H1 (cell line): ENCODE data around the gene WRAP73. TPM values are rescaled to one million over a fixed set of nuclear protein-coding genes. Genes with fewer than 3 reads are reported as not detected.

Experiments
- CTCF ChIA-PET: fragments of 300-600 bp; sonication (Branson Sonifier 250); formaldehyde crosslinking; loops from one replicate; lab custom pipeline; 2021; ENCODE audit not compliant: partially characterized antibody; lab: Charles Lee
- POLR2A ChIA-PET: fragments of 300-600 bp; sonication (Branson Sonifier 250); formaldehyde crosslinking; loops from one replicate; lab custom pipeline; 2021; ENCODE audit warnings: inconsistent platforms; ENCODE audit not compliant: partially characterized antibody; lab: Charles Lee
- DNase-seq, 2 experiments: peaks; one replicate each; pipeline versions ENCODE4 v3.0.0 to v3.0.0-alpha.2; 2010 to 2022; ENCODE audit warnings: low spot score in 2 of 2, low read depth in 1 of 2, mixed read lengths in 1 of 2
- FAIRE-seq: peaks from 2 replicates; lab custom pipeline; 2011; peaks lifted over from hg19 to GRCh38; lab: Jason Lieb, UNC
- H2AFZ ChIP-seq: 2 replicates; pipeline ENCODE4 v1.8.1; 2012; ENCODE audit warnings: low read length, inconsistent platforms
- H2AK5ac ChIP-seq: 2 replicates; pipeline ENCODE4 v1.6.1; 2013; ENCODE audit warnings: low read depth, low read length
- H2BK120ac ChIP-seq: replicated peaks from 2 replicates; pipeline ENCODE3; 2013; ENCODE audit warnings: low read depth, low read length, inconsistent platforms
- H2BK12ac ChIP-seq: 2 replicates; pipeline ENCODE4 v1.6.1; 2013; ENCODE audit warnings: low read depth, low read length
- H2BK15ac ChIP-seq: 2 replicates; pipeline ENCODE4 v1.6.1; 2013; ENCODE audit warnings: low read length
- H2BK20ac ChIP-seq: 2 replicates; pipeline ENCODE4 v1.6.1; 2013; ENCODE audit warnings: low read length
- H2BK5ac ChIP-seq: 2 replicates; pipeline ENCODE4 v1.6.1; 2013; ENCODE audit warnings: low read depth, low read length
- H3K14ac ChIP-seq: 2 replicates; pipeline ENCODE4 v1.6.1; 2013; ENCODE audit warnings: inconsistent platforms; ENCODE audit not compliant: insufficient read length
- H3K18ac ChIP-seq: 2 replicates; pipeline ENCODE4 v1.6.1; 2013; ENCODE audit warnings: low read length; ENCODE audit errors: extremely low read depth
- H3K23ac ChIP-seq: 2 replicates; pipeline ENCODE4 v1.6.1; 2013; ENCODE audit warnings: inconsistent platforms; ENCODE audit not compliant: insufficient read length
- H3K23me2 ChIP-seq: 2 replicates; pipeline ENCODE4 v1.6.1; 2013; ENCODE audit warnings: low read depth, low read length
- H3K27ac ChIP-seq: 2 replicates; pipeline ENCODE4 v1.6.1; 2011; ENCODE audit warnings: low read depth, low read length, inconsistent platforms
- H3K27me3 ChIP-seq, 4 experiments: replicated peaks in 1 of 4; 1 replicate in 1 of 4; 2 replicates in 3 of 4; pipeline versions ENCODE4 v1.6.1 to v1.8.1; 2011 to 2013; ENCODE audit warnings: low read length in 3 of 4, mild to moderate bottlenecking in 3 of 4, inconsistent platforms in 2 of 4, mixed read lengths in 2 of 4, moderate library complexity in 1 of 4; ENCODE audit not compliant: control insufficient read depth in 3 of 4, insufficient read depth in 3 of 4; ENCODE audit errors: extremely low read depth in 1 of 4
- H3K36me3 ChIP-seq, 4 experiments: 2 replicates each; pipeline versions ENCODE4 v1.6.1 to v1.8.1; 2011 to 2013; ENCODE audit warnings: mild to moderate bottlenecking in 4 of 4, low read length in 3 of 4, moderate library complexity in 2 of 4, control low read depth in 1 of 4, inconsistent platforms in 1 of 4; ENCODE audit not compliant: insufficient read depth in 4 of 4, control insufficient read depth in 2 of 4
- H3K4ac ChIP-seq: replicated peaks from 2 replicates; pipeline ENCODE3; 2013; ENCODE audit warnings: low read length, low read depth, mixed read lengths, inconsistent platforms; ENCODE audit not compliant: insufficient read length
- H3K4me1 ChIP-seq, 4 experiments: replicated peaks in 1 of 4; 1 replicate in 1 of 4; 2 replicates in 3 of 4; pipeline versions ENCODE4 v1.6.1 to v1.8.1; 2011 to 2013; ENCODE audit warnings: low read length in 3 of 4, inconsistent platforms in 2 of 4, mixed read lengths in 1 of 4; ENCODE audit not compliant: insufficient read depth in 4 of 4, control insufficient read depth in 3 of 4
- H3K4me2 ChIP-seq, 2 experiments: 2 replicates each; pipeline versions ENCODE4 v1.6.1 to v1.8.1; 2011 to 2013; ENCODE audit warnings: low read depth in 2 of 2, low read length in 2 of 2, control low read depth in 1 of 2, inconsistent platforms in 1 of 2, mild to moderate bottlenecking in 1 of 2; ENCODE audit not compliant: insufficient read depth in 1 of 2
- H3K4me3 ChIP-seq, 4 experiments: fragments of 200-600, 300-600 bp in 1 of 4; sonication (generic), shearing (Covaris generic), sonication (Bioruptor Twin) in 1 of 4; 2 replicates each; pipeline versions ENCODE4 v1.5.1 to v1.8.1; 2011 to 2016; ENCODE audit warnings: low read length in 4 of 4, low read depth in 3 of 4, control low read depth in 2 of 4, inconsistent platforms in 2 of 4, mild to moderate bottlenecking in 2 of 4, mixed read lengths in 1 of 4, moderate library complexity in 1 of 4; ENCODE audit not compliant: insufficient read depth in 2 of 4; ENCODE audit errors: extremely low read depth in 1 of 4
- H3K56ac ChIP-seq: replicated peaks from 2 replicates; pipeline ENCODE3; 2013; ENCODE audit warnings: low read depth, mild to moderate bottlenecking, mixed read lengths, low read length, inconsistent platforms; ENCODE audit not compliant: insufficient read length
- H3K79me1 ChIP-seq: 2 replicates; pipeline ENCODE4 v1.6.1; 2013; ENCODE audit warnings: low read depth, low read length, control low read depth
- H3K79me2 ChIP-seq, 2 experiments: 2 replicates each; pipeline versions ENCODE4 v1.6.1 to v1.8.1; 2012 to 2013; ENCODE audit warnings: low read length in 2 of 2, mild to moderate bottlenecking in 2 of 2, inconsistent platforms in 1 of 2; ENCODE audit not compliant: insufficient read depth in 2 of 2, control insufficient read depth in 1 of 2
- H3K9ac ChIP-seq, 4 experiments: replicated peaks in 1 of 4; 1 replicate in 1 of 4; 2 replicates in 3 of 4; pipeline versions ENCODE4 v1.6.1 to v1.8.1; 2011 to 2013; ENCODE audit warnings: low read depth in 3 of 4, low read length in 3 of 4, control low read depth in 2 of 4, mild to moderate bottlenecking in 2 of 4, moderate library complexity in 2 of 4, inconsistent platforms in 1 of 4; ENCODE audit errors: extremely low read depth in 1 of 4
- H3K9me3 ChIP-seq, 2 experiments: 2 replicates each; pipeline versions ENCODE4 v1.6.1 to v1.8.1; 2012 to 2013; ENCODE audit warnings: mild to moderate bottlenecking in 2 of 2, moderate library complexity in 2 of 2, control low read depth in 1 of 2, inconsistent platforms in 1 of 2, low read depth in 1 of 2, low read length in 1 of 2, mixed read lengths in 1 of 2; ENCODE audit not compliant: insufficient read depth in 2 of 2
- H4K20me1 ChIP-seq, 2 experiments: replicated peaks in 1 of 2; 2 replicates each; pipeline versions ENCODE3 to v1.8.1; 2011 to 2013; ENCODE audit warnings: inconsistent platforms in 2 of 2, low read length in 2 of 2, mild to moderate bottlenecking in 1 of 2; ENCODE audit not compliant: insufficient read depth in 2 of 2, control insufficient read depth in 1 of 2
- H4K5ac ChIP-seq: 2 replicates; pipeline ENCODE4 v1.6.1; 2013; ENCODE audit warnings: low read length, low read depth, mixed read lengths, inconsistent platforms; ENCODE audit not compliant: insufficient read length
- H4K8ac ChIP-seq: 2 replicates; pipeline ENCODE4 v1.8.0; 2013; ENCODE audit warnings: mild to moderate bottlenecking, moderate library complexity, low read length, inconsistent platforms; ENCODE audit not compliant: insufficient read depth; ENCODE audit errors: extremely low read depth
- H4K91ac ChIP-seq: replicated peaks from 2 replicates; pipeline ENCODE3; 2013; ENCODE audit warnings: low read length, mixed read lengths, inconsistent platforms; ENCODE audit not compliant: insufficient read length
- CBX5 ChIP-seq: fragments of 300-800, 300-1000 bp; sonication (generic); IDR thresholded peaks from 2 replicates; pipeline ENCODE4 v1.7.1; 2016; ENCODE audit warnings: antibody characterized with exemption, low read length, low read depth
- CTCF ChIP-seq, 3 experiments: IDR thresholded peaks; 1 replicate in 2 of 3; 2 replicates in 1 of 3; pipeline versions ENCODE4 v1.5.1 to v1.6.1; 2011; ENCODE audit warnings: low read length in 3 of 3, mild to moderate bottlenecking in 3 of 3, inconsistent platforms in 2 of 3, low read depth in 1 of 3, moderate library complexity in 1 of 3; ENCODE audit not compliant: insufficient read depth in 1 of 3; ENCODE audit errors: control extremely low read depth in 1 of 3
- FOSL1 ChIP-seq: IDR thresholded peaks from 2 replicates; pipeline ENCODE4 v1.6.1; 2011; ENCODE audit warnings: mild to moderate bottlenecking, low read depth, low read length, moderate library complexity; ENCODE audit not compliant: insufficient read depth
- KDM5A ChIP-seq: fragments of 200-600 bp; IDR thresholded peaks from 2 replicates; pipeline ENCODE4 v1.7.1; 2012; ENCODE audit warnings: mild to moderate bottlenecking, low read length, inconsistent platforms, mixed read lengths
- MAX ChIP-seq: IDR thresholded peaks from 2 replicates; pipeline ENCODE4 v1.6.1; 2012; ENCODE audit warnings: inconsistent platforms
- WGBS, 2 experiments: shearing (Covaris generic) in 1 of 2; methylation state at CpG; one replicate each; pipeline versions ENCODE4 v1.1.6 to v1.1.7; 2013 to 2015; ENCODE audit warnings: low lambda C conversion rate in 2 of 2, mixed read lengths in 2 of 2, inconsistent platforms in 1 of 2, low coverage in 1 of 2, missing lambda C conversion rate in 1 of 2; ENCODE audit not compliant: insufficient replicate concordance in 2 of 2, insufficient coverage in 1 of 2, insufficient read length in 1 of 2; ENCODE audit errors: extremely low coverage in 1 of 2, missing lambda C conversion rate in 1 of 2; 5-methylcytosine and 5-hydroxymethylcytosine counted together
- polyA plus RNA-seq, 7 experiments: library from polyadenylated mRNA; depleted of rRNA in 3 of 7; stranded (reverse) in 5 of 7; unstranded in 2 of 7; fragments of >200 nt in 5 of 7; fragments of 200-250 nt in 2 of 7; gene quantifications; 1 replicate in 5 of 7; 2 replicates in 1 of 7; 4 replicates in 1 of 7; pipeline versions ENCODE4 v1.2.1 to v1.2.3, GENCODE V29; 2011 to 2013; ENCODE audit warnings: missing spikeins in 2 of 7, mixed read lengths in 2 of 7
- total RNA-seq: library from RNA; stranded (reverse); fragmentation: NEBNext Ultra II Directional; extraction: Animal tissue kit (Norgen Biotek cat#: 25700); gene quantifications from 2 replicates; pipeline ENCODE4 v1.2.1, GENCODE V29; 2021

WRAP73 gene
- total and polyA plus RNA-seq, 2 of the 8 experiments (the other 6 are each of a cell fraction or from before 2014, with no cell fraction given), result 30.3 to 50.7 TPM

GRCh38 chr1:3641816-3642215, 8.1 kb downstream of the WRAP73 start:
- no peak overlapping the region for H2AK5ac ChIP-seq
- no peak for FAIRE-seq
- H2BK12ac ChIP-seq, result no peak overlapping the region
- peaks cover 0 to 12% (median 12%) of the 10 kb centered on the region in 4 experiments; a peak in 6 of 8 replicates for H3K36me3 ChIP-seq
- H3K14ac ChIP-seq, result no peak overlapping the region
- no peak overlapping the region for H3K56ac ChIP-seq
- H4K5ac ChIP-seq, result no peak overlapping the region
- no peak overlapping the region for H2BK20ac ChIP-seq
- H2BK120ac ChIP-seq, result no peak overlapping the region
- no peak overlapping the region for H3K4me2 ChIP-seq
- H3K4ac ChIP-seq, result no peak overlapping the region
- no peaks in the 10 kb centered on the region for H3K79me2 ChIP-seq
- H4K91ac ChIP-seq, result no peak overlapping the region
- no peaks in the 10 kb centered on the region for H3K27me3 ChIP-seq
- no peak for TF ChIP-seq KDM5A
- TF ChIP-seq MAX, result no peak
- TF ChIP-seq FOSL1, result no peak
- no peak for TF ChIP-seq CTCF (IDR thresholded peaks at IDR 0.05; ENCODE audit: control extremely low read depth in 1 of 3, insufficient read depth in 1 of 3, low read depth in 1 of 3, low read length in 3 of 3)
- TF ChIP-seq CBX5, result no peak
- no peak overlapping the region for H3K4me3 ChIP-seq
- H4K20me1 ChIP-seq, result peaks cover 0 to 7% of the 10 kb centered on the region in 2 experiments
- H3K23ac ChIP-seq, result no peak overlapping the region
- DNase-seq, result no peak
- POLR2A ChIA-PET, result no interaction called here
- no peak overlapping the region for H2BK15ac ChIP-seq
- H3K4me1 ChIP-seq, result no peaks in the 10 kb centered on the region
- no peak overlapping the region for H2BK5ac ChIP-seq
- H3K27ac ChIP-seq, result no peak overlapping the region
- no peak overlapping the region for H3K18ac ChIP-seq
- H4K8ac ChIP-seq, result no peak overlapping the region
- H2AFZ ChIP-seq, result no peak overlapping the region
- peaks cover 5% of the 10 kb centered on the region for H3K79me1 ChIP-seq
- H3K23me2 ChIP-seq, result no peaks in the 10 kb centered on the region
- CTCF ChIA-PET, result interaction anchor here (0.8 to 1.7 kb wide), 9 partner anchors 10 to 123 kb away, joined by 3 to 8 read pairs (median 4); no protein-coding TSS in a partner anchor
- 90% methylated on average over 11 of the region's 11 CpGs; no CpG with 5 or more reads in 1 of the 2 experiments for WGBS, 2 experiments
- no peaks in the 10 kb centered on the region for H3K9me3 ChIP-seq
- H3K9ac ChIP-seq, result no peak overlapping the region
